Measurements from ENCODE around the gene FIBP. TPM values are rescaled to one million over a fixed set of nuclear protein-coding genes. Genes with fewer than 3 reads are reported as not detected.

The FIBP gene
- total RNA-seq, 3 donors from 2014 or later, result 51.2 to 68.5 (median 51.7) TPM

DNA sequence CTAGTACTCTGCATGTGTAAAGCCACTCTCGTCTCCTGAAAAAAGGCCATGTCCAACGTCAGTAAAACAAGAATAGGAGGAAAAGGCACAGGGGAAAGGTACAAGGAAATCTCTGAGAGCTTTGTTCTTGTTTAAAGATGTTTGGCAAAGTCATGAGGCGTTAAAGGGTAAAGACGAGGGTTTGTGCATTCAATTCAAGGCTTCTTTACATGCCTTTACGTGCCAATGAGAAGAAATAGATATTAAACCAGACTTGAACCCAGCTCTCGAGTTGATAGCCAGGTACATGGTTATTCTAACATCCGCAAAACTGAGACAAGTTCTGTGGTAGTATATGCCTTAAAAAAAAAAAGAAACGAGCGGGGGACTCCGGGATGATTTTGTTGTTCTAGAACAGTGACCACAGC is 29.6 kb downstream of the FIBP start:
- no peak for DNase-seq (ENCODE audit: low spot score in 2 of 2)
- TF ChIP-seq, protein P1, sequence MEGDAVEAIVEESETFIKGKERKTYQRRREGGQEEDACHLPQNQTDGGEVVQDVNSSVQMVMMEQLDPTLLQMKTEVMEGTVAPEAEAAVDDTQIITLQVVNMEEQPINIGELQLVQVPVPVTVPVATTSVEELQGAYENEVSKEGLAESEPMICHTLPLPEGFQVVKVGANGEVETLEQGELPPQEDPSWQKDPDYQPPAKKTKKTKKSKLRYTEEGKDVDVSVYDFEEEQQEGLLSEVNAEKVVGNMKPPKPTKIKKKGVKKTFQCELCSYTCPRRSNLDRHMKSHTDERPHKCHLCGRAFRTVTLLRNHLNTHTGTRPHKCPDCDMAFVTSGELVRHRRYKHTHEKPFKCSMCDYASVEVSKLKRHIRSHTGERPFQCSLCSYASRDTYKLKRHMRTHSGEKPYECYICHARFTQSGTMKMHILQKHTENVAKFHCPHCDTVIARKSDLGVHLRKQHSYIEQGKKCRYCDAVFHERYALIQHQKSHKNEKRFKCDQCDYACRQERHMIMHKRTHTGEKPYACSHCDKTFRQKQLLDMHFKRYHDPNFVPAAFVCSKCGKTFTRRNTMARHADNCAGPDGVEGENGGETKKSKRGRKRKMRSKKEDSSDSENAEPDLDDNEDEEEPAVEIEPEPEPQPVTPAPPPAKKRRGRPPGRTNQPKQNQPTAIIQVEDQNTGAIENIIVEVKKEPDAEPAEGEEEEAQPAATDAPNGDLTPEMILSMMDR (IDR thresholded peaks at IDR 0.05), result no peak
- TF ChIP-seq POLR2A (IDR thresholded peaks at IDR 0.05) (no peak), POLR2AphosphoS5 (IDR thresholded peaks at IDR 0.05) (no peak)
- Histone ChIP-seq H3K4me3 (peak overlapping the region; percentile 85 to 100 (median 99)), H3K9me3 (no peaks in the 10 kb centered on the region), H3K27ac (peak overlapping the region; percentile 97 to 99), H3K27me3 (no peaks in the 10 kb centered on the region), H3K36me3 (no peaks in the 10 kb centered on the region), H3K4me1 (peaks cover 7 to 16% of the 10 kb centered on the region in 2 donors)
- intact Hi-C loops (cut with DNase I; ENCODE audit: low total_unique reads), result no loop called here

DNA sequence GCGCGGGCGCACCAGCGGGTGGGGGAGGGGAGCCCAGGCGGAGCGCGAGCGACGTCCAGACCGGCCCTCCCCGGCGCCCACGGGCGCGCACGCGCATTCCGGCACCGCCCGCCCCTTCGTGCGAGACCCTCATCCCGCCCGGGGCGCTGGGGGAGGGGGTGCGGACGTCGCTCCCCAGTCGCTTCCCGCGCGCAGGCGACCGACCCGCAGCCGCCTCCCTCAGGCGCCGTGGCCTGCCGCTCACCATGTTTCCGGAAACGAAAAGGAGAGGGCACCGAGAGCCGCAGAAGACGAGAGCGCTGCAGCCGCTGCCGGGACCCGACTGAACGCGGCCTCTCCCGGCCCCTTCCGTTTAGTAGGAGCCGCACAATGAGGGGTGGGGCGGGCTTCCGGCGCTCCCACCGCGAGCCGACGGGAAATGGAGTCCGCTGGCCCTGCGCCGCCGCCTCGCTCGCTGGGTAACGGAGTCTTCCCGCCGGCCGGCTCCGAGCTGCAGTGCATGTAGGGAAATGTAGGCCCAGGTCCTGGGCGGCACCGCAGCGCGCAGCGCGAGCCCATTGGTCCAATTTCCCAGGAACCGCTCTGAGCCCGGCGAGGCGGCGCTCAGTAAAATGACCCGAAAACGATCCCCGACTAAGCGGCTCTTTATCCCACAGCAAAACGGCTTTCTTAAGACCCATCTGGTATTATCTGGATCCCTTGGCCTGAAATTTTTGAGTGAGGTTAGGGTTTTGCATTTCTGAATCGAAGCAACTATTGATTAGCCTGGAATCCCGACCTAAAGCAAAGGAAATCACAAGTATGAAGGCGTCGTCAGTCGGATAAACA is 30.2 kb downstream of the FIBP start, which contains the start of gene CFL1:
Gene CFL1 (minus strand): TSS at position 328 of the 828 bp plus-strand sequence. CDS start 81 bp downstream, at position 247.
- Histone ChIP-seq H3K27me3 (no peaks in the 10 kb centered on the region), H3K27ac (peak within 1 kb of the TSS; percentile 97 to 99), H3K9me3 (no peaks in the 10 kb centered on the region), H3K36me3 (no peaks in the 10 kb centered on the region), H3K4me3 (peak within 1 kb of the TSS; percentile 85 to 100 (median 99)), H3K4me1 (peaks cover 7 to 16% of the 10 kb centered on the region in 2 donors)
- TF ChIP-seq POLR2A (IDR thresholded peaks at IDR 0.05) (peak; percentile 80), POLR2AphosphoS5 (IDR thresholded peaks at IDR 0.05) (peak; percentile 96 to 97 (median 96))
- TF ChIP-seq, protein P1 (IDR thresholded peaks at IDR 0.05), result no peak
- DNase-seq (ENCODE audit: low spot score in 2 of 2), result peak; percentile 99
- intact Hi-C loops (cut with DNase I; ENCODE audit: low total_unique reads), result no loop called here

DNA sequence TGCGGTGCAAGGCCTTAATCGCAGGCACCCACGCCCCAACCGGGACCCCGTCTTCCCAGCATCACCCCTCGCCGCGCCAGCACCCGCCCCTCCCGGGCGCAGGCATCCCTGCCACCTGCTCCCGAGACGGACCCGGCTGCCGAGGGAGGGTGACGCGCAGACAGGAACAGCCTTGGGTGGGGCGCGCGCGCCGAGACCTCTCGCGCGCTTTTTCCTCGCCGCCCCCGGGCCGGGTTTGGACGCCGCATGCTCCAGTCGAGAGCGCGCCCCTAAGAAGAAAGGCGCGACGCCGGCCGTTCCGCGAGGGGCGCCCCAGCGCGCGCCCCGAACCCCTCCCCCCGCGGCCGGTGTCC is 30.8 kb downstream of the FIBP start:
- no peaks in the 10 kb centered on the region for H3K27me3 ChIP-seq
- no peaks in the 10 kb centered on the region for H3K36me3 ChIP-seq
- DNase-seq (ENCODE audit: low spot score in 2 of 2), result no peak
- peaks cover 7 to 16% of the 10 kb centered on the region in 2 donors for H3K4me1 ChIP-seq
- intact Hi-C loops (cut with DNase I; ENCODE audit: low total_unique reads), result no loop called here
- H3K9me3 ChIP-seq, result no peaks in the 10 kb centered on the region
- H3K4me3 ChIP-seq, result peak overlapping the region; percentile 85 to 100 (median 99)
- H3K27ac ChIP-seq, result peak overlapping the region; percentile 97 to 99
- no peak for TF ChIP-seq POLR2A (IDR thresholded peaks at IDR 0.05)
- TF ChIP-seq, protein P1 (IDR thresholded peaks at IDR 0.05), result no peak
- TF ChIP-seq POLR2AphosphoS5 (IDR thresholded peaks at IDR 0.05), result no peak

DNA sequence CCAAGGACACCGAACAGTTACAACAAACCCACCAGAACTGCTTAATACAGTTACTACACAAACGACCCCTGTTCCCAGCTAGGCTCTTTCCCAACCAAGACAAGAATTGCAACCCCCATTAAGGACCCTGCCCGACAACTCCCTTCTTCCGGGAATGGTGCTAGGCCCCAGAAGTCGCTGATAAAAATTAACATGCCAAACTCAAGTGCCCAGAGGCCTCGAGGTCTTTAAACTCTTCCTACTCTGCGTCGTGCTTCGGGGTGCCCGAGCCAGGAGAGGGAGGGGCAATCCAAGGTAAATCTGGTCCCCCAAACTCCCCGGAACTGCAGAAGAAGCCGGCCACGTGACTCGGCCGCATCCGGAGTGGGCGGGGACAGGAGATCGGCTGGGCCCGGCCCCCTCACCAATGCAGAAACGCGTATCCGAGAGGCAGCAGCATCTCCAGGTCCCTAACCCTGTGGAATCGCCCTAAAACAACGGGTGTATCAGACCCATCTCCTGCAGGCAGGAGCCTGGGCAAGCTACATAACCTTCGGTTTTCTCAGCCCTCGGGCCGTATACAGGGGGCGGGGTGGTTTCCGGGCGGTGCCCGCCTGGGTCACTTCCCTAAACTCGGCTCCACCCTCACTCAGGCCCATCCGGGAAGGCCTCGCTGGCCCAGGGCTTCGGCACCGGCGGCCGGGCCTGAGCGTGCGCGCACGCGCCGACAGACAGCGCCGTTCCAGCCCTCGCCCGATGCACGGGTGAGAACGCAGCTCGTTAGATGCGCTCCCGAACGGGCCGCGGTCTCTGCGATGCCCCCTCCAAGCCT is 31.4 kb downstream of the FIBP start:
- Histone ChIP-seq H3K36me3 (no peaks in the 10 kb centered on the region), H3K4me3 (peak overlapping the region; percentile 85 to 100 (median 99)), H3K27me3 (no peaks in the 10 kb centered on the region), H3K4me1 (peaks cover 7 to 15% of the 10 kb centered on the region in 2 donors), H3K9me3 (no peaks in the 10 kb centered on the region), H3K27ac (peak overlapping the region; percentile 97 to 99)
- peak; percentile 81 to 84 for DNase-seq (ENCODE audit: low spot score in 2 of 2)
- TF ChIP-seq, protein P1 (IDR thresholded peaks at IDR 0.05), result no peak
- TF ChIP-seq POLR2AphosphoS5 (IDR thresholded peaks at IDR 0.05), result peak; percentile 64 to 73 (median 69)
- peak; percentile 15 for TF ChIP-seq POLR2A (IDR thresholded peaks at IDR 0.05)
- intact Hi-C loops (cut with DNase I; ENCODE audit: low total_unique reads), result no loop called here
